Measurements from ENCODE around the gene VASH1.

- TF ChIP-seq CTCF (IDR thresholded peaks at IDR 0.05) (no peak), RAD21 (IDR thresholded peaks at IDR 0.05; ENCODE audit: low read length) (no peak), EP300 (IDR thresholded peaks at IDR 0.05; ENCODE audit: borderline replicate concordance in 1 of 2, low read depth in 1 of 2, low read length in 1 of 2) (no peak)
Measured at GRCh38 chr14:76769636-76770292, 8.5 kb downstream of the VASH1 start.

Measured in SK-N-SH (cell line).